Glomerular endothelial cell (primary cell): ENCODE data around the gene CRYBG1. TPM values are rescaled to one million over a fixed set of nuclear protein-coding genes. Genes with fewer than 3 reads are reported as not detected.
"Not testable (repeated sequence)": the region's sequence is repeated elsewhere in the genome, so short reads cannot be mapped to it uniquely, and the experiment has no call there.

Experiments used
- DNase-seq: peaks from one replicate; pipeline ENCODE4 v3.0.0-alpha.2; 2011; ENCODE audit warnings: low read depth, low spot score; ENCODE audit errors: extremely low read depth
- total RNA-seq: library from RNA; depleted of rRNA; stranded (reverse); fragments of >200 nt; gene quantifications from 2 replicates; pipeline ENCODE4 v1.2.3, GENCODE V29; 2015

Gene CRYBG1
- total RNA-seq, 1 donor from 2014 or later: 47.8 TPM

- no peak for DNase-seq
Observed at GRCh38 chr6:106490436-106490835, 129.9 kb downstream of the CRYBG1 start.

- DNase-seq: no peak
Observed at GRCh38 chr6:106490974-106491373, 130.5 kb downstream of the CRYBG1 start.

GRCh38 chr6:106495014-106495413 is 134.5 kb downstream of the CRYBG1 start:
- no peak for DNase-seq

GRCh38 chr6:106496823-106497222 is 136.3 kb downstream of the CRYBG1 start:
- DNase-seq: no peak

GRCh38 chr6:106501960-106502371 is 141.4 kb downstream of the CRYBG1 start:
- no peak for DNase-seq

- DNase-seq: no peak
Observed at GRCh38 chr6:106502559-106502958, 142.0 kb downstream of the CRYBG1 start.

GRCh38 chr6:106508277-106508676 is 147.8 kb downstream of the CRYBG1 start:
- DNase-seq: no peak

GRCh38 chr6:106508834-106509233 is 148.3 kb downstream of the CRYBG1 start:
- DNase-seq: no peak

- DNase-seq: no peak
Observed at GRCh38 chr6:106509420-106510089, 149.0 kb downstream of the CRYBG1 start.

- no peak for DNase-seq
Observed at GRCh38 chr6:106510090-106510970, 149.8 kb downstream of the CRYBG1 start.

GRCh38 chr6:106511288-106512047 is 151.0 kb downstream of the CRYBG1 start:
- no peak for DNase-seq

GRCh38 chr6:106512048-106512967 is 151.8 kb downstream of the CRYBG1 start:
- no peak for DNase-seq

GRCh38 chr6:106512968-106513574 is 152.6 kb downstream of the CRYBG1 start:
- no peak for DNase-seq

GRCh38 chr6:106513808-106514582 is 153.5 kb downstream of the CRYBG1 start:
- no peak for DNase-seq

GRCh38 chr6:106514583-106514885 is 154.0 kb downstream of the CRYBG1 start:
- DNase-seq: no peak

GRCh38 chr6:106515582-106515981 is 155.1 kb downstream of the CRYBG1 start:
- DNase-seq: not testable (repeated sequence)

GRCh38 chr6:106516616-106517015 is 156.1 kb downstream of the CRYBG1 start:
- no peak for DNase-seq

GRCh38 chr6:106517706-106518105 is 157.2 kb downstream of the CRYBG1 start:
- DNase-seq: no peak

- DNase-seq: no peak
Observed at GRCh38 chr6:106518748-106519147, 158.2 kb downstream of the CRYBG1 start.
